Activated T-cell treated with anti-CD3 and anti-CD28 coated beads for 4 hours (primary cell): ENCODE data around the gene PDE8B.

ENCODE experiments used
- DNase-seq: peaks from one replicate; pipeline ENCODE4 v3.0.0-alpha.2; 2020

The PDE8B gene, protein sequence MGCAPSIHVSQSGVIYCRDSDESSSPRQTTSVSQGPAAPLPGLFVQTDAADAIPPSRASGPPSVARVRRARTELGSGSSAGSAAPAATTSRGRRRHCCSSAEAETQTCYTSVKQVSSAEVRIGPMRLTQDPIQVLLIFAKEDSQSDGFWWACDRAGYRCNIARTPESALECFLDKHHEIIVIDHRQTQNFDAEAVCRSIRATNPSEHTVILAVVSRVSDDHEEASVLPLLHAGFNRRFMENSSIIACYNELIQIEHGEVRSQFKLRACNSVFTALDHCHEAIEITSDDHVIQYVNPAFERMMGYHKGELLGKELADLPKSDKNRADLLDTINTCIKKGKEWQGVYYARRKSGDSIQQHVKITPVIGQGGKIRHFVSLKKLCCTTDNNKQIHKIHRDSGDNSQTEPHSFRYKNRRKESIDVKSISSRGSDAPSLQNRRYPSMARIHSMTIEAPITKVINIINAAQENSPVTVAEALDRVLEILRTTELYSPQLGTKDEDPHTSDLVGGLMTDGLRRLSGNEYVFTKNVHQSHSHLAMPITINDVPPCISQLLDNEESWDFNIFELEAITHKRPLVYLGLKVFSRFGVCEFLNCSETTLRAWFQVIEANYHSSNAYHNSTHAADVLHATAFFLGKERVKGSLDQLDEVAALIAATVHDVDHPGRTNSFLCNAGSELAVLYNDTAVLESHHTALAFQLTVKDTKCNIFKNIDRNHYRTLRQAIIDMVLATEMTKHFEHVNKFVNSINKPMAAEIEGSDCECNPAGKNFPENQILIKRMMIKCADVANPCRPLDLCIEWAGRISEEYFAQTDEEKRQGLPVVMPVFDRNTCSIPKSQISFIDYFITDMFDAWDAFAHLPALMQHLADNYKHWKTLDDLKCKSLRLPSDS

DNA sequence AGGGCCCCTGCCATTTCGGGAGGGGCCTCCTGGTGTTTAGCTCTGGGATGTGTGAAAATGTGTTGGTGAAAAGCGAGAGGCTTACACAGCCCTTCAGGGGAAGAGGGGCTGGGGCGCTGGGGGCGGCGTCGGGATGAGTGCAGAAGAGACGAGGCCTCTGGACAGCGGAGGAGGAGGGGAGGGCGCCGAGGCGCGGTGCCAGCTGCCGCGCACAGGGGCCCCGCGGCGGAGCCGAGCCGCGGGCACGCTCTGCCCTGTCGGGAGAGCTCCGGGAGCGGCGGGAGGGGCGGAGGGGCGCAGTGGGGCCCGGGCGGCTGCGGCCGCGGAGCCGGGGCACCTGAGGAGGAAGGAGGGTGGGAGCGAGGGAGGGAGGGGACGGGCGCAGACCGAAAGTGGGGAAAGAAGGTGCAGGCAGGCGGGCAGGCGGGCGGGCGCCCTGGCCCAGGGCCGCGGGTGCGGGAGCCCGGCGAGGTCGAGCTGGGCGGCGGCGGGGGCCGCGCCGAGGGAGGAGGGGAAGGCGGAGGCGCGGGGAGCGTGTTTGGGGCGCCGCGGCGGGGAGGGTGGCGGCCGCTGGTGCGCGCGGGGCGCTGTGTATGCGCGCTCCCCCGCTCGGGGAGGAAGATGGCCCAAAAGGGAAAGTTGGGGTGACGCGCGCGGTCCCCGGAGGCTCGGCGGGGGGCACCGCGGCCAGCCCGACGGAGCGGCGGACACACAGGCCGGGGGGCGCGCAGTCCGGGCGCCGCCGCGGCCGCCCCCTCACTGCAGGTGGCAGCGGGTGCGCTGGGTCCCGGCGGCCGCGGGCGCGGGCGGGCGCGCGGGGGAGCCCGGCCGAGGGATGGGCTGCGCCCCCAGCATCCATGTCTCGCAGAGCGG lies at the start of gene PDE8B:
TSS of gene PDE8B (plus strand) at position 590 of the 873 bp plus-strand sequence. CDS start at position 836, 246 bp downstream.
- DNase-seq: no peak

DNA sequence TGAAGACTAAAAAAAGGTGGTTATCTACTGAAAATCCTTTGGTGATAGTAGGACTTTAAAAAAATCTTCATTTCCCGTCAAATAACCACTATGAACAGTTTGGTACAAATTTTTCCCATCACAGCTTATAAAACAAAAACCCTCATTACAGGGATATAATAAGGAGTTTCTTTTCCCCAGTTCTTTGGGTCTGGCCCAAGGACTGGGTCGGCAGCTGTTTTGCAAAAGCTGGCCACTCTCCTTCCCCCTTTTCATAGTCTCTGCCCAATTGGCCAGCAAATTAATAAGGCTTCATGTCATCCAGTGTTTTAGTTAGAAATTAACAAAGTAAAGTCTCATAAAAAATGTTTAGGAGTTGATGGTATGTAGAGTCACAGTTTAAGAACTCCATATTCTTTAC lies 47.0 kb upstream of the PDE8B start:
- no peak for DNase-seq

DNA sequence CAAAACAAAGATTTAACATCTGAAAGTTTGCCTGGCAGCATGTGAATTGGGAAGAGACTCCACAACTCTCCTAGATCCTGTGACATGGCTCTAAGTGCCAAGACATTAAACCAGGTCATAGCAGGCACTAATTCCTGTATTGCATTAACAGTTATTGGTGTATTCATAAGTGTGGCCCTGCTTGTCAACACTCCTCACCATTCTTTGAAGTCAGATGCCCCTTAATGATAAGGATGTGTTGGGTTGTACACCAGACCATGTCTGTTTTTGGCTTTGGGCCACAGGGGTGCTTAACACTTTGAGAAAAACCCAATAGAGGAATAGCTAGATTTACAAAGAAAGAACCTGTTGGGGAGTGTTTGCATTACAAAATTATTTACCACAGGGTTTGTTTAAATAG lies 43.4 kb upstream of the PDE8B start:
- DNase-seq: no peak

DNA sequence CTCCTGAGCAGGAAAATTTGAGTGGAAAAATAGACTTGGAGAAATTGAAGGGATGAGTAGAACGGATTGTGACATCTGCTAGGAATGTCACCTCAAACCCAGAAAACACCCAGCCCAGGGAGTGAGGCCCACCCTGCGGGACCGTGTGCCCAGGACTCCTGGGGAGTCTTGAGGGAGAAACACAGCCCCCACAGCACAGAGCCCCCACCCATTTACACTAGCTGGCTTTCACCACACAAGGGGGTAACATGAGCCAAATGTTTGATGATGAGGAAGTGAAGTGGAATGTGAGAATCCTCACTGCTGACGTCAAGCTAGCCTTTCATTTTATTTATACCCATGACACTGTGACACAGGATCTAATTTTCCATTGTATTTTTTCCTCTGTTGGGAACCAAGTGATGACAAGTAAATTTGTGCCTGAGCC lies 42.8 kb upstream of the PDE8B start:
- DNase-seq: no peak

DNA sequence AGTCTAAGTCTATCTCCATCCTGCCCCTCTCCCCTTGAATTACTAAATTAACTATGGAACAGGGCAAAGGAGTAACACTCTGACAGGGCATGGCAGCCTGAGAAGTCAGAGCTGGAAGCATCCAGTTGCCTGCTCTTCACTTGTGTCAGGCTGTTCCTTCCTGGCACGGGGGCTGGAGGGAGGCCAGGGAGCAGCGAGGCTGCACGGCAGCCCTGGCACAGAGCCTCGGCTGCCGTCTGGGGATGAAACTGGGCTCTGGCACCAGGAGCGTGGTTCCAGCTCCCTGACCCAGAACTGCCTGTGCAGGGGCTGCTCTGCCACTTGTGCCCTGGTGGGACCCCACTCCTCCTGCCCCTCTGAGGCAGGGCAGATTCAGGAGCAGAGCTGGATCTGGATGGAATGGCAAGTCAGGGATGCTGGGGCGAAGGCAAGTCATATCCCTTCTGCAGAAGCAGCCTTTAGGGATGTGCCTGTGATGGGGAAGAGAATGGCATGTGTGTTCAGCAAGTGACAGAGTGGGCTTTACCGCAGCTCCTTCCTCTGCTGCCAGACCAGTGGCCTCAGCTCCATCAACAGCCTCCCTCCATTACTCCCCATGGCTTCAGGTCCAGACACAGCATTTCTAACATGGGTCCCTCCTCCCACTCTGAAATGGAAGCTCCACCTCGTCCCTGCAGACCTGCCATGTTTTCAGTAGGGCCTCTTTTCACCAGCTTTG lies 42.2 kb upstream of the PDE8B start:
- DNase-seq: no peak

DNA sequence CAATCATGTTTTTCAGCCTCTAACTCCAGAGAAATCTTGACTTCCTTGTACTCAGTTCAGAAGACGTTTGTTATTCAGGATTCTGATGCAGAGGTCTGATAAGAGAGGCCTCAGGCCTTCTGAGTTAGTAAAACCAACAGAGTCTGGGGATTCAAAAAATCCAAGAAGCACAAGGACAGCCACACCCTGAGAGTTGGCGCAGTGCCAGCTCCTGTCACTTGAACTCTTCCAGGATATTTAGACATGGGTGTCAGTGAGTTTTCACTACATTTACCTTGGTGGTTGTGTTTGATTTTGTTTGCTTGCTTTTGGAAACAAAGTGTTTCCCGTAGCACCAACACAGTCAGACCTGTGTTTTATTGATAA lies 41.6 kb upstream of the PDE8B start:
- DNase-seq: no peak

DNA sequence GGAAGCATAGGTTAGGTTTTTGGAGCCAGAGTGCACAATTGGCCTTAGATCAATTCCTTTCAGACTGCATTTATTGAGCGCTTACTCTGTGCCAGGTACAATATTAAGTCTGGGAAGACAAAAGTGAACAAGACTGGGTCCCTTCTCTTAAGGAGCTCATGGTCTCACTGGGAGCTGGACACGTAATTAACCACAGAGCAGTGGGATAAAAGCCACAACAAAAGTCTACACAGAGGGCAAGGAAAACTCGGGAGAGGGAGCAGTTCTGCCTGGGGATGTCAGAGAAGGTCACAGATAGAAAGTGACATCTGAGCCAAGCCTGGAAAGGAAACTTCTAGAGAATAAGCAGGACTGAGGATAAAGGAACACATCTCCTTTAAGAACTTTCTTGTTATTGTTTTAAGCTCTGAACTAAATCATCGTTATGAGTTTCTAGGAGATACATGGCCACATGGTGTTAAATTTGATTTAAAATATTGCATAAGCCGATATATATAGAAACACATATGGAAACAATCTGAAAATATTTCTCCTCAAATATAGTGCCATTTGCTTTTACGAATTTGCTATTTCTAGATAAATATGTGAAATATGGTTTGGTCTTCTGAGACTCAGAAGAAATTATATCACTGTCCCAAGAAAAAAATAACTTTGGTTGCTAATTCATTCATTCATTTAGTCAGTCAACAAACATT lies 40.1 kb upstream of the PDE8B start:
- DNase-seq: no peak

DNA sequence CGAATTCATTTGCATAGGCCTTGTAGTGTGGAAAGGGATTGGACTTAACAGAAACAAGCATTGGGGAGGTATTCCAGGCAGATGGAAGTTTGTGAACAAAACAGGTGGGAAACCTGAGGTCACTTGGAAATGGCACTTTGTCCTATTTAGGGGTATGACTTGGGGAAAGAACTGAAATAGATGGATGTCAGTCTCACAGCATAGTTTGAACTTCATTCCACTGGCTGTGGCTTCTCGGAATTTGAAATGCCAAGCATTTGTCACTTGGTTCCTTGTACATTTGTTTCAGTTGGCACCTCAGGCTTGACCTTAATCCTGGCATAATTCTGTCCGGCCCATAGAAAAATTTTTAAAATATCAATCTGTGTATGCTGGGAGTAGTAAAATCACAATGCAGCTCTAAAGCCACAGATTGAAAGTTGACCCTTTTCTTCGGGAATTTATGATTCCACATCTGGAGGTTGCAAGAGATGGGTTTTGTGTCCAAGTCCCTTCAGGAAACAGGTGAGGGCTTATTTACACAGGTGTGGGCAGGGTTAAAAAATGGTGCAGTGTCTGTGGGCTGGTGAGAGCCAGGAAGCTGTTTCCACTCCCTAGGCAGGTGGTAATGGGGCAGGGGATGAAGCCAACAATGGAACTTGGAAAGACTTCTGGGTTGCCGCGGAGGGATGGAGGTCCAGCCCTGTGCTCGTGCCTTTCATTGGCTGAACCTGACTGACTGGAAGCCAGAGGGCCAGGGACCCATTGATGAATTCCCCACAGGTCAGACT lies 39.2 kb upstream of the PDE8B start:
- DNase-seq: no peak

DNA sequence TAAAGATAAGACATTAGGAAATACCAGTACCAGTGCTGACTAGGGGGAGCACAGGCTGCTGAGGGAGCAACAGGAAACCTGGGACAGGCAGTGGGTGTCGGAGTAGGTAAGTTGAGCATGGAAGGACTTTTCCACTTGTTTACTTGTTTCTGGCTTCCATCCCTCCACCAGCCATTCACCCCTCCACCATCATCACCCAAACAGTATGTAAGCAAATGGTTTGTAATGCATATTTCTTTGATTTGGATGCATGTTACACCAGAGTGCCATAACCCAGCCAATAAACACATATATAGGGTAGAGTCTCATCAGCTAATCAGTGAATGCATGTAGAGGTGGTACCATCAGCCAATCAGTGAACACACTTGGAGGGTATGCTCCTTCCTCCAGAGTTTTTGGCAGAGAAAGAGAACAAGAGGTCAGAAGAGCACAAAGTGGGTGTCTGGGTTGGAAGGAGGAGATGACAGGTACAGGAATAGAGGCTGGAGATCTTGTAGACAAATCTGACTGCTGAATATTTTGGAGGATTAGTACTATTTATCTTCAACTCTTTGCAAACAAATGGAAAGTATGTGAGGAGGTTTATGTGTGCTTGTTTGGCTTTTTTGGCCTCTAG lies 37.7 kb upstream of the PDE8B start:
- no peak for DNase-seq

DNA sequence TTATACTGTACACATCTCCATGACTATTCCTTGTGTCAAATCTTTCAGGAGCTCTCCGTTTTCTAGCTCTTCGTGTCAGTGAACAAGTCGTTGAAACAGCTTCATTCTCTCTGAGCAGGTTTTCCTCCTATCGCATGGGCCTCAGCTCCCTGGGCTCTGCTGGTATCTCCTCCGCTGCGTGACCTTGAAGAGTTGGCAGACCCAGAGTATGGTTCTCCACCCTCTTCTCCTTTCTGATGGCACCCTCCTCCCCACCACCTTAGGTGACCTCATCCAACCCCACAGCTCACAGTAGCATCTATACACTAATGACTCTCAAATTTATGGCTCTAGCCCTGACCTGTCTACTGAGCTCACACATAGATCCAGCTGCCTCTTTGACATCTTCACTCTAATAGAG lies 36.0 kb upstream of the PDE8B start:
- no peak for DNase-seq

DNA sequence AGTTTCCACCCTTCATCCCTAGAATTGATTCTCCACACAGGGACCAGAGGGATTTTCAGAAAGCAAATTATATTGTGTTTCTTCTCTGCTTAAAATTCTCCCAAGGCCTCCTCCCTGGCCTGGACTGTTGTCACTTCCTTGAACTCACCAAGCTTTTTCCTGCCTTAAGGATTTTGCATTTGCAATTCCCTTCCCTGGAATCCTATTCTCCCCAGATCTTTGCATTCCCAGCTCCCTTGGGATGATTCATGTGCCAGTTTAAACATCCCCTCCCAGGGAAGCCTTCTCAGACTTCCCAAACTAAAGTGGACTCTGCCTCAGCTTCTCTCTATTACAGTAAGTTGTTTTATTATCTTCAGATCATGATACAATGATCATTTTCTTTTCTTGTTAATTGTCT lies 35.2 kb upstream of the PDE8B start:
- DNase-seq: no peak

DNA sequence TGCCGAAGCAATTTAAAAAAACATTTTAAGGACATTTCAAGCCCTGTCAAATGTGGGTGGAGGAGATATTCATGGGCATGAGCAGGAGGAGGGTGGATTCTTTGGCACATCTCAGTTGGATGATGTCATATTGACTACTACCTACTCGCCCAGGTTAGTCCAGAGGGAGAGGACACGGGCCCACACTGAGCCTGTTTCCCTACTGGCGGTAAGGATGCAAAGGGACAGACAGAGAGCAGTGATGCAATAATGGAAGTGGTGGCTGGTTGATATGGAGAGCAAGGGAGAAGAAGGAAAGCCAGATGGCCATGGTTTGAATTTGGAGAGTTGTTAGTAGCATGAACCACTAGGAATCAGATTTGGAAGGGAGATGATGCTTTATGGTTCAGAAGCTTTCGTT lies 34.1 kb upstream of the PDE8B start:
- DNase-seq: no peak

DNA sequence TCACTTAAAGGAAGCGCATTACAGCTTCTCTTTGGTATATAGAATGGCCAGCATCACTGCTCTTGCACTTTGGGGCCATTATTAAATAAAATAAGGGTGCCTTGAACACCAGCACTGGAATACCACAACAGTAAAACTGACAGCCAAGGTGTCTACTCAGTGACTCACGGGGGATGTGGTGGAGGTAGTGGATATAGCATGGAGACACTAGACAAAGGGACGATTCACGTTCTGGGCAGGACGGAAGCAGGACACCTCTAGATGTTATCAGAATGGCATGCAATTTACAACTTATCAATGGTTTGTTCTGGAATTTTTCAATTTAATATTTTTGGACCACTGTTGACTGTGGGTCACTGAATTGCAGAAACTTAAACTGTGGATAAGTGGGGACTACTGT lies 32.9 kb upstream of the PDE8B start:
- no peak for DNase-seq

DNA sequence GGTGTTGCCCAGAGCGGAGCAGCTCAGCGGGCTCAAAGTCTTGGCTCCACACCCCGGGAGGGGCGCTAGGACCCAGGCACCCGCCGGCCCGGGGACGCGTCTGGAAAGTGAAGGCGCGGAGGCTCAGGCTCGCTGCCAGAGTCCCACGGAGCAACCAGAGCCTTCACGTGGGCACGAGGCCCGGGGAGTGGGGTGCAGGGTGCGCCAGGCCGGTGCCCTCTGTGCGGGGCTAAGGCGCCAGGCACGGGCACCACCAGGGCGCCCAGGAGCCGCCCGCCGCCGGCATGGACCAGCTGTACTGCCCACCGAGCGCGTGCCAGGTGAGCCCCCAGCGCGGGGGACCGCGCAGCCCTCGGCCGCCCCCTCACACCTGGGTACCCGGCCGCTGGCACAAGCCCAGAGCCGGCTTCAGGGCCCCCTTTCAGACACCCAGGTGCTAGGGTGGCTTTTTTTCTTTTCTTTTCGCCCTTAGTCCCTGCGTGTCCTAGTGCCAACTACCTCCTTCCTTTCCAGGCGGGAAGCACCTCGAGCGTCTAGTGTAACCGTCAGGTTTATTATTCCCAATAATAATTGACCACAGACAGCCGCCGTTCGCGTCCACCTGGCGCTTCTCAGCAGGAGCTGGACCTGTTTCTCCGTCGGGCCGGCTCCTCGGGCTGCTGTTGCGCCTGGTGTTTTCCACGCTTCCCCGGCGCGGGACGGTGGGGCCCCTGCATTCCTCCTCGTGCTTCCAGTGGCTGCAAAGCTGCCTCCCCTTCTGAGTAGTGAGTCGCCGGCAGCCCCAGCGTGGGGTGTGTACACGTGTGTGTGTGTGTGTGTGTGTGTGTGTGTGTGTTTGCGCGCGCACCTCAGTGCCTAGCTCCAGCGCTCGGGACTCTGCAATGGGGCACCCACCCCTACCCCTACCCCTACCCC lies 30.1 kb upstream of the PDE8B start:
- DNase-seq: no peak

DNA sequence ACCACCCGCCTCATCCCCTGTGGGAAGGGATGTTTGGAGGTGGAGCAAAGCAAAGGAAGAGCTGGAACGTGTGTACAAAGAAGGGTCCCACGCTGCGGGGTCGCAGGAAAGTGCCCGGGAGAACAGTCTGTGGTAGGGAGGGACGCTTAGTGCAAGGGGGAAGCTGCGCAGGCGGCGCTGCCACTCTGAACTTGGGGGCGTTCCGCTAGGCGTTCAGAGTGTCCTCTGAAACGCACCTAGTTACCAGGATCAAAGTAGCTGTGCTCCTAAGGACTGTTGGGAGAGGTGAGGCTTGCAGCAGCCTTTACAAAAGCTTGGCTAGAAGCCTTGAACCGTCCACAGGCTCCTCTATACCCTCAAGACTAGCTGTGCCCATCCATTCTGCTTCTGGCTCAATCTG lies 29.3 kb upstream of the PDE8B start:
- DNase-seq: no peak

DNA sequence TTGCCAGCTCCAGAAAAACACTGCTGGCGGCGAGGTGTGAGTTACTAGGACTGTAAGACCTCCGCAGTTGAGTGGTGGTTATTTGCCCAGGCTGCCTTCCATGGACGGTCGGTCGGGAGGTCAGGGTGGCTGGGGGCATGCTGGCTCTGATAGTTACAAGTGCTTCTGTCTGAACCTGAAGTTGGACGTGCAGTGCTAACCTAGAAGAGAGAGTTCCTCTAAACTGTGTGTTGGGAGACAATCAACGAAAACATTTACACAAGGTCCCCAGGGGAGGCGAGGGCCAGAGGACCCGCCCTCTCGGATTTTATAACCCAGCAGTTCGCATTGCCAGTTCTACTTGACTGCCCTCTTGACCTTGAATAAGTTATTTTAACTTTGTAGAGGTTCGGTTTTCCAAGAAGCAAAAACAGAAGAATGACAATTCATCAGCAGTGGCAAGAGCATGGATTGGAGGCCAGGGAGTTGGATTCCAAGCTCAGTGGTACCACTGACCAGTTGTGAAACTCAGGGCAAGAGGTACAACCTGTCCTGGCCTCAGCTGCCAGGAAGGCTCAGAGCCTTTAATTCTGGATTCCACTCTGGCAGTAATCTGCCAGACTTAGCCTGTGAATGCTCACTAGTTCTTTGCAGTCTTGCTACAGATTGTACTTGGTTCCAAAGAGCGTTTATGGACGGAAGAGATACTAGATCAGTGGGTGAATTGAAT lies 28.7 kb upstream of the PDE8B start:
- DNase-seq: no peak

DNA sequence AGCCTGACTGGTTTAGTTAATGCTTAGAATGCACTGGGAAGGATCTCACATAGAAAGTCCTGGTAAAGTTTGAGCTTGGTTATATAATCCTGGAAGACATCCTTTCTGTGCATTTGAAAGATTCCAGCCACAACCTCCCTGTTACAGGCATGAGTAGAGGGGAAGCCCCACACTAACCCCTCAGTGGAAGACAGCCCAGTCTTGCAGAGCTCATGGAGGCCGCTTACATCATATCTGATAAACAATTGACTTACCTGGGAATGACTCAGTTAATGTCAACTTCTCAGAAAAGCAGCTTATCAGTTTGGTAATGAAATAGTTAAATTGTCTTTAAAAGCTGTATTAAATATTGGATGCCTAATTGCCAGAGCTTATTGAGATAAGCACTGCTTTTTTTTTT lies 28.1 kb upstream of the PDE8B start:
- DNase-seq: no peak

DNA sequence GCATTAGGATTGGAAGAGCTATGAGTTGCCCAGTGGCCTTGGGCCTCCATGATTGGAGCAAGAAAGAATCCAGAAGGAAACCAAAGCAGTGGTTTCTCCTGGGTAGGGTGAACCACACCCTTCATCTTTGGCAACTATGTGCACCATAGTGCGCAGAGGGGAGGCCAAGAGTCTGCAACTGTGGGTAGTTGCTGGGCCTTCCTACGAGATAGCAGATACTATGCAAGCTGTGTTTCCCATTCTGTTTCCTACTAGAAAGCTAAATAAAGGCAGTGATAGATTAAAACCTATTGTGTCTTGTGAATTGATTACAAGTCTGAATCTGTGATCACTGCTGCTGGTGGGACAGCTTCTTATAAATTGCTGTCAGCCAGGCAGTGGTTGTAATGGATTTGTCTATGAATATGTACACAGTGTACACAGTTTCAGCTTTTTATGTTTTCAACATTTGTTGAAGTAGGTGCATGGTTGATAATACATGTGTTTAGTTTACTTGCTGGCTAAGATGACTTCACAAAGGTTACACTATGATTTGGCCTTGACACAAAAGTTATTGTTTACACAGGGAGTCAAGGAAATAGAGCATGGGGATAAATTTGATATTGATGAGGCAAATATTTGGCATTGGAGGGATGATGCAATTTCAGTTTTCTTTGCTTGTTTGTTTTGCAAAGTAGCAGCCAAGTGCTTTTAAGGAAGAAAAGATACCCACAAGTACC lies 23.7 kb upstream of the PDE8B start:
- no peak for DNase-seq
